T-helper 9 cell (primary cell): ENCODE data around the gene CASQ1.

ENCODE experiments used
- DNase-seq: peaks from one replicate; pipeline ENCODE4 v3.0.0-alpha.2; 2020

The CASQ1 gene

GRCh38 chr1:160227034-160227433, 36.7 kb downstream of the CASQ1 start:
- no peak for DNase-seq

DNA sequence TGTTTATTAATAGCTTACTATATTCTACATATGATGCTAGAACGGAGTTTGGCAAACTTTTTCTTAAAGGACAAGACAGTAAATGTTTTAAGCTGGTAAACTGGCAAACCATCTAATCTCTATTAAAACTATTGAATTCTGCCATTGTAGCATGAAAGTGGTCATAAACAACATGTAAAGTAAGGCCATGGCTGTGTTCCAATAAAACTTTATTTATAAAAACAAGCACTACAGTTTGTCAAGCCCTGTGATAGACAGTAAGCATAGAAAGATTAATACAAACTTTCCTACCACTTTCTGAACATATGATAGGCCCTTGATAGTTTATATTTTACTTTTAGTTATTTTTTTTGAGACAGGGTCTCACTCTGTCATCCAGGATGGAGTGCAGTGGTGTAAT, 37.2 kb downstream of the CASQ1 start:
- no peak for DNase-seq

DNA sequence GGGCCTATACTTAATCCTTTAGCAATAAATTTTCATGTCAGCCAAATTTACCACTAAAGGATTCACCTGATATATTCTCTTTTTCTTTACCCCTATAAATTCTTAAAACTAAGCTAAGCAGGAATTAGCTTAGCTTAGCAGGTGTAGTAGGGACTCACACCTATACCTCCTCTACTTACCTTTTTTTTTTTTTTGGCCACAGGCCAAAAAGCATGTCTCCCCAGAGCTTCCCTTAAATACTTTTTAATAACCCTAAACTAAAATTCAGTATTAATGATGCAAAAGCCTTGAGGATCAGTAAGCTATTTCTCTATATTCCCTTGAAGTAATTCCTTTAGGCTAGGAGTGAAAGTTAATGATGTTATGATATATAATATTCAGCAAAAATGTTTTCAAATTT, 38.1 kb downstream of the CASQ1 start:
- no peak for DNase-seq

DNA sequence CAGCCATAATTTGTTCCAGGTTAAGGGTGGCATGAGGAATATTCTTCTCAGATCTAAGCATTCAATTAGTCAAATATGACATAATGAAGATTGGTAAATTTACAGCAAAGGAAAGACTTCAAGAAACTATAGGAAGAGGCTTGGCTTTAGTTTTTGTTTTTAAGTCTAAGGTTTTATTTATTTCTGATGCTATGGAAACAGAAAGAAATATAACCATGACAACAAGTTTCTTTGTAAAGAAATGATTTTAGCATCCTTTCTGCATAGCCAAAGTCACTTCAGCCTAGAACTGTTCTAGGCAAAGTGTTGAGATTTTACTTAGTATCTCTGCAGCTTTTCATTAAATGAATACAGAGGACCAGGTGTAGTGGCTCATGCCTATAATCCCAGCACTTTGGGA, 42.5 kb downstream of the CASQ1 start:
- DNase-seq = no peak

GRCh38 chr1:160236806-160237205, 46.4 kb downstream of the CASQ1 start:
- no peak for DNase-seq

GRCh38 chr1:160237558-160237957, 47.2 kb downstream of the CASQ1 start:
- no peak for DNase-seq

DNA sequence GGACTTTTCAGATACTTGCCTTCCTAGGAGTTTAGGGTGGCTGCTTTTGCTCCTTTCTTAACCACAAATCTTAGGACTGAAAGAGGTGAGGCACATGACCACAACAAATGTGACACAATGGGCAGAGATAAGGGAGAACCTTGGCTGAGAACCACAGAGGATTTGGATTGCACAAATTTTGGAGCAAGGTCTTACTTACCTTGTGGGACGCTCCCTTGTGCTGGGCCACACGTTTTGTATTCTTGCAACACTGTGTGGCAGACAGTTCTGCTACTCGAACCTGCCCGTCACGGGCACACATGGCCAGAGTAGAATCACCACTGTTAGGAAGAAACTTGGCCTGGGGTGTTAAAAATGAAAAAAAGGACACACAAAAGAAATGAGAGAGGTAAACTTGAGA, 48.0 kb downstream of the CASQ1 start:
- no peak for DNase-seq

- no peak for DNase-seq
Observed at GRCh38 chr1:160239582-160240299, 49.4 kb downstream of the CASQ1 start.

- DNase-seq = no peak
Observed at GRCh38 chr1:160243767-160244166, 53.4 kb downstream of the CASQ1 start.

GRCh38 chr1:160244209-160244608, 53.8 kb downstream of the CASQ1 start:
- no peak for DNase-seq

- no peak for DNase-seq
Observed at GRCh38 chr1:160245434-160245833, 55.1 kb downstream of the CASQ1 start.

DNA sequence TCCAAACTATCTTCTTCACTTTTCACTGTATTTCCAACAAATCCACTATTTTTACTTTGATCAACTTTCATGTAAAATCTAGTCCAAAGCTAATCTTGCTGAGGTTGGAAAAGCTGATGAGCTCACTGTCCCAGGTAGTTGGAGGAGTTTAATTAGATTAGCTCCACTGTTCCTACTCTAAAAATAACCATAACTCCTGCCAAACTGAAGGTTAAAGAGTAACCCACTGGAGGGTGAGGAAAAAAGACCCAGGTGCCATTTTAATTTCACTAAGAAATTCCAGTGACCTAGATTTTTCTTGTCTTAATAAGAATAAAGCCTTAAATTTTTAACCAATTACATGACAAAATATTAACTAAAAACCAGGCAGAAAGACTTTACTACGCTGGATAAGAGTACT, 56.7 kb downstream of the CASQ1 start:
- DNase-seq = no peak

- no peak for DNase-seq
Observed at GRCh38 chr1:160251011-160251410, 60.6 kb downstream of the CASQ1 start.
